Breast epithelium (tissue), 4 donors: ENCODE results near the gene NUDT15. TPM values are rescaled to one million over a fixed set of nuclear protein-coding genes. Genes with fewer than 3 reads are reported as not detected.

Experiments
- DNase-seq, 2 donors: peaks; one replicate each; pipeline ENCODE4 v3.0.0-alpha.2; 2019; ENCODE audit warnings: low spot score in 2 of 2
- H3K27ac ChIP-seq, 2 donors: fragments of 200-600 bp; sonication (generic) in 1 of 2; one replicate each; pipeline ENCODE4 v1.5.1; 2016 to 2019; ENCODE audit warnings: mild to moderate bottlenecking in 1 of 2
- H3K27me3 ChIP-seq, 2 donors: fragments of 200-600 bp; sonication (generic) in 1 of 2; one replicate each; pipeline versions ENCODE4 v1.5.1 to v1.6.0; 2017 to 2019; ENCODE audit warnings: control low read depth in 1 of 2, mild to moderate bottlenecking in 1 of 2
- H3K36me3 ChIP-seq: fragments of 200-600 bp; one replicate; pipeline ENCODE4 v1.5.1; 2019
- H3K4me1 ChIP-seq, 2 donors: fragments of 200-600 bp; sonication (generic); one replicate each; pipeline ENCODE4 v1.5.1; 2016 to 2019; ENCODE audit warnings: control low read depth in 1 of 2
- H3K4me3 ChIP-seq, 3 donors: fragments of 200-600 bp; sonication (generic); 1 replicate in 2 of 3; 2 replicates in 1 of 3; pipeline ENCODE4 v1.5.1; 2016 to 2019; ENCODE audit warnings: mild to moderate bottlenecking in 3 of 3, moderate library complexity in 2 of 3
- H3K9me3 ChIP-seq, 2 donors: fragments of 200-600 bp; sonication (generic) in 1 of 2; one replicate each; pipeline ENCODE4 v1.5.1; 2016 to 2019; ENCODE audit warnings: control low read depth in 1 of 2
- POLR2A ChIP-seq: fragments of 450-650 bp; IDR thresholded peaks from one replicate; pipeline ENCODE4 v1.6.1; 2016; ENCODE audit warnings: antibody characterized with exemption, mild to moderate bottlenecking, moderate library complexity
- POLR2AphosphoS5 ChIP-seq, 3 donors: sonication (generic); formaldehyde crosslinking; IDR thresholded peaks; one replicate each; pipeline ENCODE4 v1.6.1; 2017; ENCODE audit warnings: antibody characterized with exemption in 3 of 3
- intact Hi-C: fragments of 100-400 bp; cut with DNase I; formaldehyde crosslinking; loops from one replicate; pipeline ENCODE4 v1.15.1; 2023; ENCODE audit warnings: low total_unique reads
- total RNA-seq, 3 donors: library from RNA; depleted of rRNA; stranded (reverse); fragments of >200 nt; gene quantifications; one replicate each; pipeline ENCODE4 v1.1.0, GENCODE V29; 2016
- TF ChIP-seq, protein P1 (sequence below), 3 donors: fragments of 450-650 bp; IDR thresholded peaks; one replicate each; pipeline ENCODE4 v1.5.1; 2016 to 2017; ENCODE audit warnings: antibody characterized with exemption in 3 of 3, mild to moderate bottlenecking in 3 of 3, moderate library complexity in 3 of 3

The NUDT15 gene
- total RNA-seq, 3 donors from 2014 or later, result 8.0 to 12.1 (median 8.2) TPM

DNA sequence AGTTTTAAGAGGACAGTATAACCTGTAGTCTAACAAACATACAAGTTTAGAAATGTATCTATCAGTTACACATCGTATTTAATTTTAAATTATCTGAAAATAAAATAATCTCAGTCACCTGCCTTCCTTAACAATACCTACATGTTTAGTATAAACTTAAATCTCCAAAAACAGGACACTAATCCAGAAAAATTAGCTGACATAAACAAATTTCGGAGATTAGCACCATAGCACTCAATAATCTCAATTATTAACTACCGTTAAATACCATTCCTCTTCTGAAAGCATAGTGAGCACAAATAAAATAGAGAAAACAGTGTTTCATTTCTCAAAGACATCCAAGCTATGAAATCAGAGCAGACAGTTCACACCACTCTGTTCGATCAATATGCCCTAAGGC is 44.2 kb downstream of the NUDT15 start:
- no peak for DNase-seq
- Histone ChIP-seq H3K27me3 (no peaks in the 10 kb centered on the region), H3K4me3 (no peak overlapping the region), H3K27ac (no peak overlapping the region), H3K36me3 (peaks cover 4% of the 10 kb centered on the region), H3K9me3 (no peaks in the 10 kb centered on the region), H3K4me1 (no peaks in the 10 kb centered on the region)
- TF ChIP-seq POLR2A, result no peak
- TF ChIP-seq, protein P1, sequence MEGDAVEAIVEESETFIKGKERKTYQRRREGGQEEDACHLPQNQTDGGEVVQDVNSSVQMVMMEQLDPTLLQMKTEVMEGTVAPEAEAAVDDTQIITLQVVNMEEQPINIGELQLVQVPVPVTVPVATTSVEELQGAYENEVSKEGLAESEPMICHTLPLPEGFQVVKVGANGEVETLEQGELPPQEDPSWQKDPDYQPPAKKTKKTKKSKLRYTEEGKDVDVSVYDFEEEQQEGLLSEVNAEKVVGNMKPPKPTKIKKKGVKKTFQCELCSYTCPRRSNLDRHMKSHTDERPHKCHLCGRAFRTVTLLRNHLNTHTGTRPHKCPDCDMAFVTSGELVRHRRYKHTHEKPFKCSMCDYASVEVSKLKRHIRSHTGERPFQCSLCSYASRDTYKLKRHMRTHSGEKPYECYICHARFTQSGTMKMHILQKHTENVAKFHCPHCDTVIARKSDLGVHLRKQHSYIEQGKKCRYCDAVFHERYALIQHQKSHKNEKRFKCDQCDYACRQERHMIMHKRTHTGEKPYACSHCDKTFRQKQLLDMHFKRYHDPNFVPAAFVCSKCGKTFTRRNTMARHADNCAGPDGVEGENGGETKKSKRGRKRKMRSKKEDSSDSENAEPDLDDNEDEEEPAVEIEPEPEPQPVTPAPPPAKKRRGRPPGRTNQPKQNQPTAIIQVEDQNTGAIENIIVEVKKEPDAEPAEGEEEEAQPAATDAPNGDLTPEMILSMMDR (IDR thresholded peaks at IDR 0.05), result no peak
- no peak for TF ChIP-seq POLR2AphosphoS5 (IDR thresholded peaks at IDR 0.05)
- intact Hi-C loops, result no loop called here

DNA sequence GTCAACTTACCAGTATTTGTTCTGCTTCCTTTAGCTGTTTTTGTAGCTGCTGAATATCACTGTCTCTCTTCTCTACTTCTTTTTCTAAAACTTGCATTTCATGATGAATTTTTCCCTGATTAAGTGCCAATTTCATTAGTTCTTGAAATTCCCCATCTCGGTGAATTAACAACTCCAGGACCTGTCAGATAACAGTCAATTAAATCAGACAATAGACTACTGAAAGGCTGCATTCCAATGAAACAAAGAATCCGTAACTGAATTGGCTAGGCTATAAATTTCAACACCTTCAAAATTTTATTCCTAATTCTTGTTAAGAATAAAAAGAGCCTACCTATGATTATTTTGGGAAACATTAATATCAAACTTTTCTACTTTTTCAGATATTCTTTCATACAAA is 48.7 kb downstream of the NUDT15 start:
- no peak for DNase-seq
- Histone ChIP-seq H3K4me1 (peaks cover 0 to 6% of the 10 kb centered on the region in 2 donors), H3K9me3 (no peaks in the 10 kb centered on the region), H3K27ac (no peak overlapping the region), H3K36me3 (no peaks in the 10 kb centered on the region), H3K27me3 (no peaks in the 10 kb centered on the region), H3K4me3 (no peak overlapping the region)
- no peak for TF ChIP-seq POLR2A
- TF ChIP-seq POLR2AphosphoS5 (IDR thresholded peaks at IDR 0.05), result no peak
- TF ChIP-seq, protein P1 (IDR thresholded peaks at IDR 0.05), result no peak
- intact Hi-C loops, result no loop called here

DNA sequence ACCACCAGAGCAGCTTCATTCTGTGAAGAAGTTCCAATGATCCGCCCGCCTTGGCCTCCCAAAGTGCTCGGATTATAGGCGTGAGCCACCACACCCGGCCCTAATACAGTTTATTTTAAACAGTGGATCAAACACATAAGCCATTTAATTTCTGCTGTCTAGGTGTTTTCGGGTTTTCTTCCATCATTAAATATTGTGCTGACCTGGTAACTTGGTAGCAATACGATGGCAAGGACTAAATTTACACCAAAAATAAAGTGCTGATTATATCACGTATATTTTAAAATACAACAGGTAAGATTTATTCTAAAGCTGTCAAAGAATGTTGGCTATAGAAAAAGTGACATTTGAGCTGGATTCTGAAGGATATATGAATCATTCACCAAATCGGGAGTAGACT is 56.1 kb downstream of the NUDT15 start:
- intact Hi-C loops, result no loop called here
- H3K36me3 ChIP-seq, result no peaks in the 10 kb centered on the region
- no peak for DNase-seq
- H3K4me1 ChIP-seq, result peaks cover 0 to 6% of the 10 kb centered on the region in 2 donors
- TF ChIP-seq, protein P1 (IDR thresholded peaks at IDR 0.05), result no peak
- TF ChIP-seq POLR2AphosphoS5 (IDR thresholded peaks at IDR 0.05) (no peak), POLR2A (no peak)
- H3K9me3 ChIP-seq, result no peaks in the 10 kb centered on the region
- H3K27ac ChIP-seq, result no peak overlapping the region
- no peaks in the 10 kb centered on the region for H3K27me3 ChIP-seq
- peak overlapping the region; percentile 76 to 99 (median 90) for H3K4me3 ChIP-seq

DNA sequence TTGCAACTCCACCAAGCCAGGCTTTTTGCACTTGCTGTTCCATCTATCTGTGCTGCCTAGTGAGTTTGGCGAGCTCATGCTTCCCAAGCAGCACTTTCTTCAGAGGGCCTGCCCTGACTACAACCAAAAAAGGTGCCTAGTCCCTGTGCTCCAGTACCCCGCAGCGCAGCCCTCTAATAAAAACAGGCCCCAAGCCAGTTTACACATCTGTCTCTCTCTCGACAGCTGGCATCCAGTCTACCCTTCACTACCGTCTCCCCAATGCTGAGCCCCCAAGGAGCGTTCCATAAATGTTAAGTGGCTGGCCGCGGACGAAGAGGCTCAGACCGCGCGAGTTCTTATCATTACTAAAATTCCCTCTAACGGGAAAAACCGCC is 56.9 kb downstream of the NUDT15 start:
- Histone ChIP-seq H3K4me3 (peak overlapping the region; percentile 76 to 99 (median 90)), H3K27ac (peak overlapping the region; percentile 88 to 89), H3K9me3 (no peaks in the 10 kb centered on the region), H3K36me3 (no peaks in the 10 kb centered on the region), H3K27me3 (no peaks in the 10 kb centered on the region), H3K4me1 (peaks cover 0 to 6% of the 10 kb centered on the region in 2 donors)
- TF ChIP-seq POLR2A (no peak), POLR2AphosphoS5 (IDR thresholded peaks at IDR 0.05) (no peak)
- TF ChIP-seq, protein P1 (IDR thresholded peaks at IDR 0.05), result no peak
- intact Hi-C loops, result no loop called here
- no peak for DNase-seq

DNA sequence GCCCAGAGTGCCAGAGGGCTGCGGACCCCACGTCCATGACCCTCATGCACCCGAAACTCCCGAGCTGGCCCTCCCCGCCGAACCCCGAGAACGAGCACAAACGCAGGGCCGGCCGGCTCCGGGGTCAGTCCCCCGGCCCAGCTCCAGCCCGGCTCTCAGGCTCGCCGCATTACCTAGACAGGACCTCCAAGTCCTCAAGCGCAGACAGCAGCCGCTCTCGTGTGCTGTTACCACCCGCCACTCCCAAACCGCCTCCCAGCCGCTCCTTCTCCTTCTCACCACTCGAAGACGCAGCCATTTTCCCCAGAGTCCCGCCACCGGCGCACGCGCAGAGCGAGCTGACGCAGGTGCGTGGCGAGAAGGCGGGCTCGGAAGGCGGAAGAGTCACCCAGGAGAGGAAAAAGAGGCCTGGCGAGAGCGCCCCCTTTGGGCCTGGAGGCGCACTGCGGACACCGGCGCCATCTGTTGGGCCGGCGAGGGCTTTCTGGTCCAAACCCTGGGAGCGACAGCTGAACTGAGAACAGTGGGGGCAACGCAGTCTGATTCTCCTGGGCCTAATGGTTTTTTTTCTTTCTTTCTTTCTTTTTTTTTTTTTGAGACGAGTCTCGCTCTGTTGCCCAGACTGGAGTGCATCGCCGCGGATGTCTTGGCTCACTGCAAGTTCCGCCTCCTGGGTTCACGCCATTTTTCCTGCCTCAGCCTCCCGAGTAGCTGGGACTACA is 57.4 kb downstream of the NUDT15 start, which contains the start of gene MED4:
MED4 (minus strand) TSS at position 324 of the 722 bp plus-strand sequence; CDS start at position 298, 26 bp downstream.
- H3K27ac ChIP-seq, result peak within 1 kb of the TSS; percentile 88 to 89
- intact Hi-C loops, result no loop called here

More for the DNA sequence above, 57.4 kb downstream of the NUDT15 start, which contains the start of gene MED4:
- H3K4me1 ChIP-seq, result peaks cover 0 to under 1% of the 10 kb centered on the region in 2 donors
- H3K9me3 ChIP-seq, result no peaks in the 10 kb centered on the region
- TF ChIP-seq POLR2A (peak; percentile 82), POLR2AphosphoS5 (IDR thresholded peaks at IDR 0.05) (peak; percentile 94 to 99 (median 98))
- TF ChIP-seq, protein P1 (IDR thresholded peaks at IDR 0.05), result peak; percentile 98 to 99 (median 99)
- peak; percentile 92 to 94 for DNase-seq
- H3K36me3 ChIP-seq, result no peaks in the 10 kb centered on the region
- peak within 1 kb of the TSS; percentile 76 to 99 (median 90) for H3K4me3 ChIP-seq
- no peaks in the 10 kb centered on the region for H3K27me3 ChIP-seq
